Uterus (tissue), 4 donors: ENCODE data around the gene PCSK2. TPM values are rescaled to one million over a fixed set of nuclear protein-coding genes. Genes with fewer than 3 reads are reported as not detected.

Experiments used
- DNase-seq, 2 donors: peaks; one replicate each; pipeline ENCODE4 v3.0.0-alpha.2; 2019 to 2020
- H3K27ac ChIP-seq, 2 donors: fragments of 200-600 bp; sonication (generic); 1 replicate in 1 of 2; 2 replicates in 1 of 2; pipeline ENCODE4 v1.5.1; 2016 to 2018
- H3K27me3 ChIP-seq, 2 donors: fragments of 200-600 bp; sonication (generic); one replicate each; pipeline ENCODE4 v1.5.1; 2018 to 2019; ENCODE audit warnings: control low read depth in 1 of 2
- H3K36me3 ChIP-seq, 2 donors: fragments of 200-600 bp; sonication (generic); one replicate each; pipeline ENCODE4 v1.5.1; 2019; ENCODE audit warnings: control low read depth in 1 of 2
- H3K4me1 ChIP-seq, 2 donors: fragments of 200-600 bp; sonication (generic); one replicate each; pipeline ENCODE4 v1.5.1; 2018 to 2019; ENCODE audit warnings: control low read depth in 1 of 2
- H3K4me3 ChIP-seq, 2 donors: fragments of 200-600 bp; sonication (generic); 1 replicate in 1 of 2; 2 replicates in 1 of 2; pipeline ENCODE4 v1.5.1; 2018 to 2019; ENCODE audit warnings: mild to moderate bottlenecking in 1 of 2
- H3K9me3 ChIP-seq, 2 donors: fragments of 200-600 bp; sonication (generic); one replicate each; pipeline ENCODE4 v1.5.1; 2019; ENCODE audit warnings: control low read depth in 1 of 2
- POLR2A ChIP-seq, 2 donors: fragments of 450-650 bp; IDR thresholded peaks; one replicate each; pipeline ENCODE4 v1.6.1; 2016; ENCODE audit warnings: antibody characterized with exemption in 2 of 2, mild to moderate bottlenecking in 1 of 2, moderate library complexity in 1 of 2
- intact Hi-C: fragments of 100-400 bp; cut with DNase I; formaldehyde crosslinking; loops from one replicate; pipeline ENCODE4 v1.15.1; 2023; ENCODE audit warnings: low total_unique reads
- small RNA-seq: library from RNA; depleted of rRNA; stranded (forward); fragments of <200 nt; gene quantifications from one replicate; pipeline ENCODE3, GENCODE V24; 2016
- total RNA-seq, 4 donors: library from RNA; depleted of rRNA in 3 of 4; stranded (reverse); fragments of >200 nt in 3 of 4; gene quantifications; one replicate each; pipeline versions ENCODE4 v1.1.0 to v1.2.4, GENCODE V29; 2014 to 2023
- TF ChIP-seq, protein P1 (sequence below), 4 experiments: fragments of 200-600 bp in 2 of 4; fragments of 450-650 bp in 2 of 4; sonication (generic) in 2 of 4; IDR thresholded peaks; one replicate each; pipeline ENCODE4 v1.5.1; 2016 to 2019; ENCODE audit warnings: antibody characterized with exemption in 4 of 4, mild to moderate bottlenecking in 2 of 4, moderate library complexity in 1 of 4
- donor health status: DM: yes; HTN: yes; CAD: no.

PCSK2 gene
- total RNA-seq, 4 donors from 2014 or later, result 0.37 to 1.6 TPM; not detected in 2

- Histone ChIP-seq H3K4me1 (no peaks in the 10 kb centered on the region), H3K27me3 (no peaks in the 10 kb centered on the region), H3K9me3 (no peaks in the 10 kb centered on the region), H3K36me3 (no peaks in the 10 kb centered on the region), H3K4me3 (no peak overlapping the region), H3K27ac (no peak overlapping the region)
- TF ChIP-seq POLR2A (IDR thresholded peaks at IDR 0.05), result no peak
- TF ChIP-seq, protein P1, sequence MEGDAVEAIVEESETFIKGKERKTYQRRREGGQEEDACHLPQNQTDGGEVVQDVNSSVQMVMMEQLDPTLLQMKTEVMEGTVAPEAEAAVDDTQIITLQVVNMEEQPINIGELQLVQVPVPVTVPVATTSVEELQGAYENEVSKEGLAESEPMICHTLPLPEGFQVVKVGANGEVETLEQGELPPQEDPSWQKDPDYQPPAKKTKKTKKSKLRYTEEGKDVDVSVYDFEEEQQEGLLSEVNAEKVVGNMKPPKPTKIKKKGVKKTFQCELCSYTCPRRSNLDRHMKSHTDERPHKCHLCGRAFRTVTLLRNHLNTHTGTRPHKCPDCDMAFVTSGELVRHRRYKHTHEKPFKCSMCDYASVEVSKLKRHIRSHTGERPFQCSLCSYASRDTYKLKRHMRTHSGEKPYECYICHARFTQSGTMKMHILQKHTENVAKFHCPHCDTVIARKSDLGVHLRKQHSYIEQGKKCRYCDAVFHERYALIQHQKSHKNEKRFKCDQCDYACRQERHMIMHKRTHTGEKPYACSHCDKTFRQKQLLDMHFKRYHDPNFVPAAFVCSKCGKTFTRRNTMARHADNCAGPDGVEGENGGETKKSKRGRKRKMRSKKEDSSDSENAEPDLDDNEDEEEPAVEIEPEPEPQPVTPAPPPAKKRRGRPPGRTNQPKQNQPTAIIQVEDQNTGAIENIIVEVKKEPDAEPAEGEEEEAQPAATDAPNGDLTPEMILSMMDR (IDR thresholded peaks at IDR 0.05), result no peak
- no peak for DNase-seq
- intact Hi-C loops, result no loop called here
Observed at GRCh38 chr20:17534077-17534476, 307.2 kb downstream of the PCSK2 start.

Small RNAs within 50 kb of the gene (small RNA-seq; reads per million reads assigned to genes)
- gene AL359511.1, result not detected
- not detected for gene RNU1-131P
- not detected for gene RNU6-27P
